Adrenal gland (tissue), 5 donors: ENCODE results near the gene URI1.

Experiments
- CTCF ChIP-seq, 6 experiments: fragments of 450-650 bp in 4 of 6; fragments of 200-600 bp in 2 of 6; sonication (generic) in 1 of 6; IDR thresholded peaks; 1 replicate in 5 of 6; 2 replicates in 1 of 6; pipeline versions ENCODE4 v1.5.1 to v1.8.0; 2016 to 2021; ENCODE audit warnings: antibody characterized with exemption in 6 of 6, mild to moderate bottlenecking in 2 of 6, moderate library complexity in 1 of 6
- POLR2A ChIP-seq, 2 donors: fragments of 450-650 bp; IDR thresholded peaks; one replicate each; pipeline ENCODE4 v1.6.1; 2017; ENCODE audit warnings: antibody characterized with exemption in 2 of 2, mild to moderate bottlenecking in 2 of 2, moderate library complexity in 1 of 2
- donor health status: DM: no; HTN: no; CAD: no.

DNA sequence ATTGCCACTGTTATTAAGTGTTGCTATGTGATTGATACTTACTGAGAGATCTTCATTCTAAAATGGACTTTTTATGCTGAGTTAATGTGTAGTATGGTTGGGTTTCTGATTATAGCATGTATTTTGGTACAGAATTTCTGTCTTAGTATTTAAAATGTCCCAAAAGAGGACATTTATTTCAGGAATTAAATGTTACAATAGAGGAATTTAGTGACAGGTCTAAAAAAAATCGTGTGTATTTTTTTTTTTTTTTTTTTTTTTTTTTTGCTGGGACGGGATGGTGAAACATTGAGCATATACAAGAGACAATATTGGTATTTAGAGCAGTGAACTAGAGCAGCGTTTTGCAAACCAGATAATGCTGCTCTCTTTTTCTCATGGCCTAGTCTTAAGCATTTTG lies 27.9 kb downstream of the URI1 start:
- no peak for TF ChIP-seq CTCF (IDR thresholded peaks at IDR 0.05)
- no peak for TF ChIP-seq POLR2A (IDR thresholded peaks at IDR 0.05)
